Sigmoid colon (tissue), 7 donors: ENCODE data around the gene KLHL22. TPM values are rescaled to one million over a fixed set of nuclear protein-coding genes. Genes with fewer than 3 reads are reported as not detected.

Experiments used
- DNase-seq: peaks from one replicate; pipeline ENCODE4 v3.0.0-alpha.2; 2019
- H3K27ac ChIP-seq, 4 donors: fragments of 200-600 bp; sonication (generic); one replicate each; pipeline ENCODE4 v1.5.1; 2016 to 2019; ENCODE audit warnings: mild to moderate bottlenecking in 1 of 4
- H3K27me3 ChIP-seq, 3 donors: fragments of 200-600 bp; sonication (generic); one replicate each; pipeline ENCODE4 v1.5.1; 2019; ENCODE audit warnings: mild to moderate bottlenecking in 1 of 3
- H3K36me3 ChIP-seq, 4 donors: fragments of 200-600 bp; sonication (generic); one replicate each; pipeline ENCODE4 v1.5.1; 2016 to 2019
- H3K4me1 ChIP-seq, 4 donors: fragments of 200-600 bp; sonication (generic); one replicate each; pipeline ENCODE4 v1.5.1; 2017 to 2019
- H3K4me3 ChIP-seq, 4 donors: fragments of 200-600 bp; sonication (generic); one replicate each; pipeline ENCODE4 v1.5.1; 2017 to 2019; ENCODE audit warnings: mild to moderate bottlenecking in 2 of 4, moderate library complexity in 1 of 4
- H3K9me3 ChIP-seq, 4 donors: fragments of 200-600 bp in 3 of 4; sonication (generic) in 3 of 4; one replicate each; pipeline versions ENCODE4 v1.5.1 to v1.6.1; 2013 to 2019
- EP300 ChIP-seq, 4 donors: sonication (generic); formaldehyde crosslinking; IDR thresholded peaks; one replicate each; pipeline ENCODE4 v1.6.1; 2017; ENCODE audit warnings: antibody characterized with exemption in 4 of 4
- POLR2A ChIP-seq, 2 donors: fragments of 450-650 bp; IDR thresholded peaks; one replicate each; pipeline ENCODE4 v1.6.1; 2016; ENCODE audit warnings: antibody characterized with exemption in 2 of 2, mild to moderate bottlenecking in 2 of 2, moderate library complexity in 2 of 2
- POLR2AphosphoS5 ChIP-seq, 4 donors: sonication (generic); formaldehyde crosslinking; IDR thresholded peaks; one replicate each; pipeline ENCODE4 v1.6.1; 2017; ENCODE audit warnings: antibody characterized with exemption in 4 of 4
- WGBS, 2 donors: extraction: QIAGEN DNeasy Blood & Tissue Kit; methylation state at CpG; one replicate each; pipeline ENCODE4 v1.1.7; 2013; 5-methylcytosine and 5-hydroxymethylcytosine counted together
- intact Hi-C: fragments of 100-400 bp; cut with DNase I; formaldehyde crosslinking; loops from one replicate; pipeline ENCODE4 v1.15.1; 2023
- polyA plus RNA-seq, 3 donors: library from polyadenylated mRNA; stranded (reverse); fragments of 200-250 nt; gene quantifications; one replicate each; pipeline ENCODE4 v1.2.3, GENCODE V29; 2013
- total RNA-seq, 4 donors: library from RNA; depleted of rRNA; stranded (reverse); fragments of >200 nt; gene quantifications; one replicate each; pipeline ENCODE4 v1.1.0, GENCODE V29; 2016
- TF ChIP-seq, protein P1 (sequence below), 4 experiments: fragments of 450-650 bp in 3 of 4; fragments of 200-600 bp in 1 of 4; IDR thresholded peaks; one replicate each; pipeline ENCODE4 v1.5.1; 2016 to 2019; ENCODE audit warnings: antibody characterized with exemption in 4 of 4, mild to moderate bottlenecking in 3 of 4, moderate library complexity in 2 of 4
- donor health status: healthy with polysubstance abuse.
- donor health status: Bipolar disorder and iron deficiency.
- donor health status: healthy.

Gene KLHL22
- total and polyA plus RNA-seq, 7 donors: 5.4 to 39.6 (median 26.4) TPM

- Histone ChIP-seq H3K4me1 (peaks cover 0 to 67% (median 48%) of the 10 kb centered on the region in 4 donors), H3K36me3 (peaks cover 0 to 37% (median 6%) of the 10 kb centered on the region in 4 donors), H3K9me3 (no peaks in the 10 kb centered on the region), H3K27ac (peak overlapping the region in 2 of 4 donors; percentile 1 to 37), H3K4me3 (no peak overlapping the region), H3K27me3 (no peaks in the 10 kb centered on the region)
- intact Hi-C loops: no loop called here
- no peak for DNase-seq
- no peak for TF ChIP-seq EP300 (IDR thresholded peaks at IDR 0.05)
- TF ChIP-seq POLR2A (IDR thresholded peaks at IDR 0.05): no peak
- no peak for TF ChIP-seq POLR2AphosphoS5 (IDR thresholded peaks at IDR 0.05)
- TF ChIP-seq, protein P1, sequence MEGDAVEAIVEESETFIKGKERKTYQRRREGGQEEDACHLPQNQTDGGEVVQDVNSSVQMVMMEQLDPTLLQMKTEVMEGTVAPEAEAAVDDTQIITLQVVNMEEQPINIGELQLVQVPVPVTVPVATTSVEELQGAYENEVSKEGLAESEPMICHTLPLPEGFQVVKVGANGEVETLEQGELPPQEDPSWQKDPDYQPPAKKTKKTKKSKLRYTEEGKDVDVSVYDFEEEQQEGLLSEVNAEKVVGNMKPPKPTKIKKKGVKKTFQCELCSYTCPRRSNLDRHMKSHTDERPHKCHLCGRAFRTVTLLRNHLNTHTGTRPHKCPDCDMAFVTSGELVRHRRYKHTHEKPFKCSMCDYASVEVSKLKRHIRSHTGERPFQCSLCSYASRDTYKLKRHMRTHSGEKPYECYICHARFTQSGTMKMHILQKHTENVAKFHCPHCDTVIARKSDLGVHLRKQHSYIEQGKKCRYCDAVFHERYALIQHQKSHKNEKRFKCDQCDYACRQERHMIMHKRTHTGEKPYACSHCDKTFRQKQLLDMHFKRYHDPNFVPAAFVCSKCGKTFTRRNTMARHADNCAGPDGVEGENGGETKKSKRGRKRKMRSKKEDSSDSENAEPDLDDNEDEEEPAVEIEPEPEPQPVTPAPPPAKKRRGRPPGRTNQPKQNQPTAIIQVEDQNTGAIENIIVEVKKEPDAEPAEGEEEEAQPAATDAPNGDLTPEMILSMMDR (IDR thresholded peaks at IDR 0.05): no peak
- WGBS, 2 donors: 51 to 53% methylated on average over 7 of the region's 7 CpGs
These were observed 27.7 kb upstream of the KLHL22 start for GRCh38 chr22:20523086-20523983.

DNA sequence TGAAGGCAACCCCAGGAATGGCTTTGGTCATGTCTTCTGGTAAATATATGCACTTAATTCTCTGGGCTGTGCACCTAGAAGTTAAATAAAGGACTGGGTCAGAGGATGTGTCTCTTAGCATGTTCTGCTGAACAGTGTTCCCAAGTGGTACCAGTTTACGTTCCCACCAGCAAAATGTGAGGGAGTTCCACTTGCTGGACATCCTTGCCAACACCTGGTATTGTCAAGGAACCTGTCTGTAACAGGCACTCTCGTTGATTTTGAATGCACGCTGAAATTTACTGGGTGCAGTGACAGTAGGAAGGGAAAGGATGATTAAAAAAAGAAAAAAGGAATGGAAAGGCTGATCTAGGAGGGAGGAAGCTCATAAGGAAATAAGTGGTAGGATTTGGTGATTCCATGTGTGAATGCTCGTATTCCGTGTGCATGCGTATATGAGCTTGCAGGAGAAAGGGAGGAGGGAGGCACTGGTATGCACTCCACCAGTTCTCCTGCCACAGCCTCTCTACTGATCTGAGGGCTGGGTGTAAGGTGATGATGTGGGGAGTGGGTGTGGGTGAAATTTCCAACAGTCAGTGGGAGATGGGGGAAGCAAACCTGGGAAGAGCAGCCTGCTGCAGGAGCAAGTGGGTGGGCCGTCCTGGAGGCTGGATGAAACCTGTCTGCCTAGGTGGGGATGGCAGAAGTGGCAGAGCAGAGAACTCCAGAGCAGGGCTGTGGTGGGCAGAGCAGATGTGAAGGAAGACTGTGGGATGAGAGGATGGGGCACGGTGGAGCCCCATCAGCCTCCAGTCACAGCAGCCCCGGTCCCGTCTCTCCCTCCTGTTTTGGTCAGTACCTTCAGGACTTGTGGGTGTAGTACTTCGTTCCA is 26.8 kb upstream of the KLHL22 start:
- intact Hi-C loops: no loop called here
- H3K4me1 ChIP-seq: peaks cover 0 to 76% (median 52%) of the 10 kb centered on the region in 4 donors
- TF ChIP-seq POLR2A (IDR thresholded peaks at IDR 0.05): no peak
- TF ChIP-seq POLR2AphosphoS5 (IDR thresholded peaks at IDR 0.05): no peak
- no peak for TF ChIP-seq EP300 (IDR thresholded peaks at IDR 0.05)
- TF ChIP-seq, protein P1 (IDR thresholded peaks at IDR 0.05): no peak
- no peaks in the 10 kb centered on the region for H3K27me3 ChIP-seq
- H3K4me3 ChIP-seq: no peak overlapping the region
- H3K9me3 ChIP-seq: no peaks in the 10 kb centered on the region
- WGBS, 2 donors: 87 to 94% methylated on average over 11 of the region's 11 CpGs
- no peak for DNase-seq
- H3K36me3 ChIP-seq: peaks cover 0 to 29% (median 3%) of the 10 kb centered on the region in 4 donors
- H3K27ac ChIP-seq: no peak overlapping the region

DNA sequence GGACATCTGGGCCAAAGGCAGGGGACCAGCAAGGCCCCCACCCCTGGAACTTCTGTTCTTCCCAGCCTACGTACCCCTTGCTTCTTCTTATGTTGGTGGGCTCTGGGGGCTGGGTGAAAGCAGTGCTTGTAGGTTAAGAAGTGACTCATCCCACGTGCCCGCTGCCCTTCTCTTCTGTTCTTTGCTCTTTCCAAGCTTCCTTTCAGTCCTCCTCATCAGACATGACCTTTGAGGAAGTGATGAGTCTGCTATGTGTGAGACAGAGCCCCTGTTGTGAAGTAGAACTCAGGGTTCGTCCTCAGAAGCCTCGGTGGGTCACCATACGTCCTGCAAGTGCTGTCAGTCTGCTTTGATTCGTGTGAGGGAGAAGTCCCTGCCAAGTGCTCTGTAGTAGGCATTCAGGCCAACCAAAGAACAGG is 24.5 kb upstream of the KLHL22 start:
- H3K27ac ChIP-seq: no peak overlapping the region
- intact Hi-C loops: no loop called here

GRCh38 chr22:20519558-20519957 is 24.0 kb upstream of the KLHL22 start:
- H3K36me3 ChIP-seq: peaks cover 0 to 19% (median 3%) of the 10 kb centered on the region in 4 donors
- WGBS, 2 donors: 85% methylated on average over 4 of the region's 4 CpGs

More for the DNA sequence above, 24.5 kb upstream of the KLHL22 start:
- Histone ChIP-seq H3K4me1 (peaks cover 0 to 67% (median 54%) of the 10 kb centered on the region in 4 donors), H3K4me3 (no peak overlapping the region), H3K9me3 (no peaks in the 10 kb centered on the region), H3K27me3 (no peaks in the 10 kb centered on the region), H3K36me3 (peaks cover 0 to 19% (median 3%) of the 10 kb centered on the region in 4 donors)
- 76 to 77% methylated on average over 7 of the region's 7 CpGs for WGBS, 2 donors
- TF ChIP-seq, protein P1 (IDR thresholded peaks at IDR 0.05): no peak
- TF ChIP-seq EP300 (IDR thresholded peaks at IDR 0.05): no peak
- TF ChIP-seq POLR2A (IDR thresholded peaks at IDR 0.05): no peak
- no peak for TF ChIP-seq POLR2AphosphoS5 (IDR thresholded peaks at IDR 0.05)
- no peak for DNase-seq

More at GRCh38 chr22:20519558-20519957, 24.0 kb upstream of the KLHL22 start:
- Histone ChIP-seq H3K27ac (no peak overlapping the region), H3K27me3 (no peaks in the 10 kb centered on the region), H3K4me3 (no peak overlapping the region), H3K9me3 (no peaks in the 10 kb centered on the region), H3K4me1 (peaks cover 0 to 67% (median 55%) of the 10 kb centered on the region in 4 donors)
- intact Hi-C loops: no loop called here
- TF ChIP-seq, protein P1 (IDR thresholded peaks at IDR 0.05): no peak
- TF ChIP-seq POLR2A (IDR thresholded peaks at IDR 0.05): no peak
- TF ChIP-seq POLR2AphosphoS5 (IDR thresholded peaks at IDR 0.05): no peak
- DNase-seq: no peak
